Keratinocyte (primary cell): ENCODE results near the gene MMP2. TPM values are rescaled to one million over a fixed set of nuclear protein-coding genes. Genes with fewer than 3 reads are reported as not detected.

ENCODE experiments used
- DNase-seq: peaks from one replicate; pipeline ENCODE4 v3.0.0-alpha.2; 2011; ENCODE audit warnings: low read depth, missing footprints, low spot score
- FAIRE-seq: peaks from 2 replicates; lab custom pipeline; 2011; peaks lifted over from hg19 to GRCh38; lab: Jason Lieb, UNC
- H2AFZ ChIP-seq: 2 replicates; pipeline ENCODE4 v1.6.0; 2012; ENCODE audit warnings: low read length, control low read depth, inconsistent platforms; ENCODE audit not compliant: control insufficient read depth
- H3K27ac ChIP-seq: 2 replicates; pipeline ENCODE4 v1.5.1; 2011; ENCODE audit warnings: low read length; ENCODE audit not compliant: control insufficient read depth, insufficient read depth
- H3K27me3 ChIP-seq: 3 replicates; pipeline ENCODE4 v1.6.0; 2011; ENCODE audit warnings: low read length; ENCODE audit not compliant: control insufficient read depth, insufficient read depth; ENCODE audit errors: extremely low read depth
- H3K36me3 ChIP-seq, 2 experiments: 2 replicates in 1 of 2; 3 replicates in 1 of 2; pipeline ENCODE4 v1.5.1; 2011; ENCODE audit warnings: low read length in 2 of 2, mild to moderate bottlenecking in 1 of 2; ENCODE audit not compliant: control insufficient read depth in 2 of 2, insufficient read depth in 2 of 2; ENCODE audit errors: extremely low read depth in 1 of 2
- H3K4me1 ChIP-seq: 3 replicates; pipeline ENCODE4 v1.5.1; 2011; ENCODE audit warnings: low read length; ENCODE audit not compliant: control insufficient read depth, insufficient read depth; ENCODE audit errors: extremely low read depth
- H3K4me2 ChIP-seq: 3 replicates; pipeline ENCODE4 v1.6.0; 2011; ENCODE audit warnings: low read depth, low read length; ENCODE audit not compliant: control insufficient read depth, insufficient read depth; ENCODE audit errors: extremely low read depth
- H3K4me3 ChIP-seq, 3 experiments: fragments of 200-600 bp in 1 of 3; sonication (generic) in 1 of 3; 2 replicates in 2 of 3; 3 replicates in 1 of 3; pipeline ENCODE4 v1.5.1; 2011 to 2016; ENCODE audit warnings: low read length in 3 of 3, mild to moderate bottlenecking in 3 of 3, control low read depth in 2 of 3, inconsistent platforms in 1 of 3, low read depth in 1 of 3, mixed read lengths in 1 of 3, mixed run types in 1 of 3, moderate library complexity in 1 of 3; ENCODE audit not compliant: control insufficient read depth in 2 of 3, insufficient read depth in 2 of 3; ENCODE audit errors: extremely low read depth in 1 of 3
- H3K79me2 ChIP-seq: 2 replicates; pipeline ENCODE4 v1.6.0; 2012; ENCODE audit warnings: low read length; ENCODE audit not compliant: control insufficient read depth, insufficient read depth
- H3K9ac ChIP-seq: 3 replicates; pipeline ENCODE4 v1.6.0; 2011; ENCODE audit warnings: low read length; ENCODE audit not compliant: control insufficient read depth, insufficient read depth; ENCODE audit errors: extremely low read depth
- H3K9me1 ChIP-seq: 3 replicates; pipeline ENCODE4 v1.6.0; 2011; ENCODE audit warnings: low read length; ENCODE audit not compliant: control insufficient read depth, insufficient read depth; ENCODE audit errors: extremely low read depth
- H3K9me3 ChIP-seq: 2 replicates; pipeline ENCODE4 v1.5.1; 2012; ENCODE audit warnings: low read depth, low read length; ENCODE audit not compliant: control insufficient read depth
- H4K20me1 ChIP-seq: 3 replicates; pipeline ENCODE4 v1.6.0; 2011; ENCODE audit warnings: low read length; ENCODE audit not compliant: control insufficient read depth, insufficient read depth; ENCODE audit errors: extremely low read depth
- EZH2 ChIP-seq: IDR thresholded peaks from one replicate; pipeline ENCODE4 v1.6.1; 2012; ENCODE audit warnings: inconsistent platforms, mild to moderate bottlenecking, low read length, moderate library complexity
- dilution Hi-C: fragments of 300-500 bp; cut with MboI; formaldehyde crosslinking; loops from one replicate; pipeline ENCODE4 v1.7.0; 2020; ENCODE audit warnings: low sequenced_read_pairs; ENCODE audit not compliant: extremely low pct_ligation_motif_present
- polyA plus RNA-seq, 5 experiments: library from polyadenylated mRNA; depleted of rRNA in 3 of 5; stranded (reverse) in 3 of 5; stranded (forward) in 1 of 5; unstranded in 1 of 5; fragments of >200 nt; gene quantifications; 1 replicate in 1 of 5; 2 replicates in 3 of 5; 3 replicates in 1 of 5; pipeline versions ENCODE4 v1.2.1 to v1.2.3, GENCODE V29; 2011 to 2012; ENCODE audit warnings: missing spikeins in 2 of 5, low read depth in 1 of 5, low replicate concordance in 1 of 5
- TF ChIP-seq, protein P1 (sequence below), 3 experiments: IDR thresholded peaks in 1 of 3; conservative IDR thresholded peaks in 1 of 3; optimal IDR thresholded peaks in 1 of 3; 2 replicates in 2 of 3; 3 replicates in 1 of 3; pipeline versions ENCODE3 to v1.5.1; 2011; ENCODE audit warnings: low read length in 3 of 3, mild to moderate bottlenecking in 3 of 3, moderate library complexity in 2 of 3, control low read depth in 1 of 3, inconsistent platforms in 1 of 3; ENCODE audit not compliant: insufficient read depth in 2 of 3; ENCODE audit errors: extremely low read depth in 1 of 3

MMP2 gene
- polyA plus RNA-seq, 1 donor (not counting 4 experiments of a cell fraction or from before 2014, with no cell fraction given), result 59.2 TPM

DNA sequence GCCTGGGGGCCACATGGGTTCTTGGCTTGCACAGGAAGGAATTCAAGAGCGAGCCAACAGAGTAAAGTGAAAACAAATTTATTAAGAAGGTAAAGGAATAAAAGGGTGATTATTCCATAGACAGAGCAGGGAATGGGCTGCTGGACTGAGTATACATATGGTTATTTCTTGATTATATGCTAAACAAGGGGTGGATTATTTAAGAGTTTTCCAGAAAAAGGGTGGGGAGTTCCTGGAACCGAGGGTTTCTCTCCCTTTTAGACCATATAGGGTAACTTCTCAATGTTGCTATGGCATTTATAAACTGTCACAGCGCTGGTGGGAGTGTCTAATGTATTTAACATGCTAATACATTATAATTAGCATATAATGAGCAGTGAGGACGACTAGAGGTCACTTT is 2.0 kb downstream of the MMP2 start:
- H3K27ac ChIP-seq, result no peak overlapping the region
- H3K79me2 ChIP-seq, result no peaks in the 10 kb centered on the region
- H3K27me3 ChIP-seq, result no peaks in the 10 kb centered on the region
- H3K9me3 ChIP-seq, result no peaks in the 10 kb centered on the region
- FAIRE-seq, result no peak
- no peak for DNase-seq
- dilution Hi-C loops, result no loop called here
- H3K4me2 ChIP-seq, result peak overlapping the region; percentile 79
- no peaks in the 10 kb centered on the region for H3K9me1 ChIP-seq
- H3K36me3 ChIP-seq, result no peaks in the 10 kb centered on the region
- no peak overlapping the region for H3K9ac ChIP-seq
- H4K20me1 ChIP-seq, result no peaks in the 10 kb centered on the region
- H3K4me1 ChIP-seq, result peaks cover 15% of the 10 kb centered on the region
- no peak overlapping the region for H2AFZ ChIP-seq
- H3K4me3 ChIP-seq, result no peak overlapping the region
- TF ChIP-seq, protein P1, sequence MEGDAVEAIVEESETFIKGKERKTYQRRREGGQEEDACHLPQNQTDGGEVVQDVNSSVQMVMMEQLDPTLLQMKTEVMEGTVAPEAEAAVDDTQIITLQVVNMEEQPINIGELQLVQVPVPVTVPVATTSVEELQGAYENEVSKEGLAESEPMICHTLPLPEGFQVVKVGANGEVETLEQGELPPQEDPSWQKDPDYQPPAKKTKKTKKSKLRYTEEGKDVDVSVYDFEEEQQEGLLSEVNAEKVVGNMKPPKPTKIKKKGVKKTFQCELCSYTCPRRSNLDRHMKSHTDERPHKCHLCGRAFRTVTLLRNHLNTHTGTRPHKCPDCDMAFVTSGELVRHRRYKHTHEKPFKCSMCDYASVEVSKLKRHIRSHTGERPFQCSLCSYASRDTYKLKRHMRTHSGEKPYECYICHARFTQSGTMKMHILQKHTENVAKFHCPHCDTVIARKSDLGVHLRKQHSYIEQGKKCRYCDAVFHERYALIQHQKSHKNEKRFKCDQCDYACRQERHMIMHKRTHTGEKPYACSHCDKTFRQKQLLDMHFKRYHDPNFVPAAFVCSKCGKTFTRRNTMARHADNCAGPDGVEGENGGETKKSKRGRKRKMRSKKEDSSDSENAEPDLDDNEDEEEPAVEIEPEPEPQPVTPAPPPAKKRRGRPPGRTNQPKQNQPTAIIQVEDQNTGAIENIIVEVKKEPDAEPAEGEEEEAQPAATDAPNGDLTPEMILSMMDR (optimal IDR thresholded peaks at IDR 0.05 in 1 of 3, IDR thresholded peaks at IDR 0.05 in 1 of 3, conservative IDR thresholded peaks at IDR 0.05 in 1 of 3; ENCODE audit: extremely low read depth in 1 of 3, insufficient read depth in 2 of 3, low read length in 3 of 3), result no peak
- no peak for TF ChIP-seq EZH2

DNA sequence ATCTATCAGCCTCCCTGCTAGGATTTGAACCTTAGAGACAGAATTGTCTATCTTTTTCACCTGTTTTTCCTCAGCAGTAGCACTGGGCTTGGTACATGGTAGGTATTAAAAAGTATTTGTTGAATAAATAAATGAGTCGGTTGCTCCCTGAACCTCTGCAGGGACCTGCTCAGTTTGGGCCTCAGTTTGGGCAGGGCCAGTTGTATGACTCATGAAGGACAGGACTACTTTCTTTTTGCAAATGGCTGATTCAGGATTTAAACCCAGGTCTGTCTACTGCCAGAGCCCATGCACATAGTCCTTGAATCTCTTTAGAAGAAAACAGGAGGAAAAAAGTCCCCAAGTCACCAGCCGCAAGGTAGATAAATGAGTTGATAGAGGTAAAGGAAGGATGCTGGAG is 3.1 kb downstream of the MMP2 start:
- H3K4me2 ChIP-seq, result no peak overlapping the region
- H3K9me1 ChIP-seq, result no peaks in the 10 kb centered on the region
- H3K27ac ChIP-seq, result no peak overlapping the region
- peaks cover 15% of the 10 kb centered on the region for H3K4me1 ChIP-seq
- H4K20me1 ChIP-seq, result no peaks in the 10 kb centered on the region
- H3K79me2 ChIP-seq, result no peaks in the 10 kb centered on the region
- no peak for TF ChIP-seq EZH2
- TF ChIP-seq, protein P1 (optimal IDR thresholded peaks at IDR 0.05 in 1 of 3, IDR thresholded peaks at IDR 0.05 in 1 of 3, conservative IDR thresholded peaks at IDR 0.05 in 1 of 3; ENCODE audit: extremely low read depth in 1 of 3, insufficient read depth in 2 of 3, low read length in 3 of 3), result no peak
- no peak overlapping the region for H2AFZ ChIP-seq
- H3K4me3 ChIP-seq, result no peak overlapping the region
- FAIRE-seq (peak; percentile 53), DNase-seq (no peak)
- no peaks in the 10 kb centered on the region for H3K27me3 ChIP-seq
- H3K36me3 ChIP-seq, result no peaks in the 10 kb centered on the region
- dilution Hi-C loops, result no loop called here
- no peak overlapping the region for H3K9ac ChIP-seq
- no peaks in the 10 kb centered on the region for H3K9me3 ChIP-seq
